T-helper 1 cell (primary cell): ENCODE data around the gene FHIP1B.
"Not testable (repeated sequence)": the region's sequence is repeated elsewhere in the genome, so short reads cannot be mapped to it uniquely, and the experiment has no call there.

Experiments used
- DNase-seq, 5 donors: peaks; one replicate each; pipeline ENCODE4 v3.0.0-alpha.2; 2012 to 2020
- total RNA-seq, 4 donors: gene quantifications; one replicate each; lab custom pipeline; 2026; lab: John Stamatoyannopoulos, UW

The FHIP1B gene
- total RNA-seq, result 22.3 to 40.6 (median 31.2) reads per million in 4 donors

DNA sequence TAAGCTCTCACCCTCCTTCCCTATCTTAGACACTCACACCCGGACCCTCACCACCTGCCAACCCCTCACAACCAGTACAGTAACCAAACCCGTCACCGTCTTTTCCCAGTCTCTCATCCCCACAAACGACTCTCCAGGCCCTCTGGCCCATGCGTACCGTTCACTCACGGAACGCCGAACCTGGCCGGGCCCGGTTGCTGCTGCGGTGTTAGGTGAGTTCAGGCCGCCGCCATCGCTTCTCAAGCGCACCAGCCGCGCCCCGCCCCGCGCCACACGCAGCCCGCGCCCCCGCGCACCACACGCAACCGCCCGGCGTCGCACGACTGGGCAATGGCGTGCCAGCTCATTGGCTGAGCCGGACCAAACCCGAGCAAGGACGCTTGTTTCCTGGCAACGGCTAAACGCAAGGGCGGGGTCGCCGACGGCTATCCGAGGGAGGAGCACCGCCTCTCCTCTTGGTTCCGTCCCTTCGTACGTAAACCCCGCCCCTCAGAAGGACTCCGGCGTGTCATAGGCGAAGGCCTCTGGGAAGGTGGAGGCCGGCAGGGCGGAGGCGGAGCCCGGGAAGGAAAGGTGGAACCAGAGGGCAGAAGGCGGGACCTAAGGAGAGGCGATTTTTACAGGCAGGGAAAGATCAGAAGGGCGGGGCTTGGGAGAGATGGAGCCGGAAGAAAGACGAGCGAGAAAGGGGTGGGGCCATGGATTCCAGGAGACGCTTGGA, at the start of gene FHIP1B:
TSS of gene FHIP1B (minus strand) at position 250 of the 721 bp plus-strand sequence. CDS start 10,120 bp downstream, outside the sequence.
- DNase-seq, result peak; percentile 98 to 100 (median 99)

DNA sequence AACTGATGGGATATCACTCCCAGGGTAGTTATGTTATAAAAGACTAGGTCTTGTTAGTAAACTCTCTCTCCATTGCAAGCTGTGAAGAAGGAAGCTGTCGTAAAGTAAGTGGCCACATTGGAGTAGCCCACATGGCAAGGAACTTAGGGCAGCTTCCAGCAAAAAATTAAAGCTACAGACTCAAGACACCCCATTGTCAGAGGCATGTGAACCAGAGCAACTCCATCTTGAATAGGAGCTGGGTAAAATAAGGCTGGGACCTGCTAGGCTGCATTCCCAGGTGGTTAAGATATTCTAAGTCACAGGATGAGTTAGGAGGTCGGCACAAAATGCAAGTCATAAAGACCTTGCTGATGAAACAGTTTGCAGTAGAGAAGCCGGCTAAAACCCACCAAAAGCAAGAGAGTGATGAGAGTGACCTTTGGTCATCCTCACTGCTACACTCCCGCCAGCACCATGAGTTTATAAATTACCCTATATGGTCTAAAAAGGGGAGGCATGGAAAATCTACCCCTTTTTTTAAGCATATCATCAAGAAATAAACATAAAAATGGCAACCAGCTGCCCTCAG, 49.1 kb upstream of the FHIP1B start:
- no peak for DNase-seq

- not testable (repeated sequence) for DNase-seq
Observed at GRCh38 chr11:6280809-6281208, 46.4 kb upstream of the FHIP1B start.

- DNase-seq, result no peak
Observed at GRCh38 chr11:6273188-6273587, 38.8 kb upstream of the FHIP1B start.

DNA sequence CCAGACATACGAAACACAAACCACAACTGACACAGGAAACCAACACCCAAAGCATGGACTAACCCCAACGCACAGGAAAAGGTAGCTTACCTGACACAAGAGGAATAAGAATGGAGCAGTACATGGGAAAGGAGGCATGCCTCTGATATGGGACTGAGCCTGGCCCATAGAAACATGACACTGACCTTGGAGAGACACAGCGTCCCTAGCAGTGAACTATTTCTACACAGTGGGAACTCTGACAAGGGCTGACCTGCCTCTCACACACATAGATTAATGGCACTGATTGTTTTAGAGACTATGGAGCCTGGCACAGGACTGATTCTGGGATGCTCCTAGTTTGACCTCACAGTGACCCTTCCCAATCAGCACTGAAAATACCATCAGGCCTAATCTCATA, 37.2 kb upstream of the FHIP1B start:
- DNase-seq, result no peak

GRCh38 chr11:6270584-6271246, 36.3 kb upstream of the FHIP1B start:
- DNase-seq, result no peak

DNA sequence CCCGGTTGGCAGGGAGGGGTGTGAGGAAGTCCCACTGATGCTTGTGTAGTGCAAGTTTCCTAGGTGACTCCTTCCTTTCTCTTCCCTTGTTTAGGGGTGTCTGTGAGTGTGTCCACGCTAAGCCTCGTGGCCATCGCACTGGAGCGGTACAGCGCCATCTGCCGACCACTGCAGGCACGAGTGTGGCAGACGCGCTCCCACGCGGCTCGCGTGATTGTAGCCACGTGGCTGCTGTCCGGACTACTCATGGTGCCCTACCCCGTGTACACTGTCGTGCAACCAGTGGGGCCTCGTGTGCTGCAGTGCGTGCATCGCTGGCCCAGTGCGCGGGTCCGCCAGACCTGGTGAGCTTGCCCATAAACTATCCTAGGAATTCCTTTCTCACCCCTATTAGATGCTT, 35.6 kb upstream of the FHIP1B start:
- DNase-seq, result no peak

GRCh38 chr11:6268820-6269219, 34.4 kb upstream of the FHIP1B start:
- no peak for DNase-seq

DNA sequence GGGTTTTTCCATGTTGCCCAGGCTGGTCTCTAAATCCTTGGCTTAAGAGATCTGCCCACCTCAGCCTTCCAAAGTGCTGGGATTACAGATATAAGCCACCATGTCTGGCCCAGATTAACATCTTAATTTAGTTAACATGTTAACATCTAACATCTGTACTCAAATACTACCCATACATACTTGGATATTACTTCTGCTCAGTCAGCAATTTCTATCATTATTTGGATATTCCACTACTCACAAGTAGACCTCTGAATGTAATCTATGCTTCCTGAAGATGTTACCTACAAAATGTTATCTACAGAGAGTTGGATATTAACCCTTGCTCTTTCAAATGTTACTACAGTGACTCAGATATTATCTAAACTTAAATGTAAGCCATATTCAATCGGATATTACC, 29.2 kb upstream of the FHIP1B start:
- DNase-seq, result no peak

GRCh38 chr11:6260207-6260726, 25.8 kb upstream of the FHIP1B start:
- no peak for DNase-seq

- no peak for DNase-seq
Observed at GRCh38 chr11:6258571-6259081, 24.2 kb upstream of the FHIP1B start.

- DNase-seq, result no peak
Observed at GRCh38 chr11:6258141-6258540, 23.7 kb upstream of the FHIP1B start.

DNA sequence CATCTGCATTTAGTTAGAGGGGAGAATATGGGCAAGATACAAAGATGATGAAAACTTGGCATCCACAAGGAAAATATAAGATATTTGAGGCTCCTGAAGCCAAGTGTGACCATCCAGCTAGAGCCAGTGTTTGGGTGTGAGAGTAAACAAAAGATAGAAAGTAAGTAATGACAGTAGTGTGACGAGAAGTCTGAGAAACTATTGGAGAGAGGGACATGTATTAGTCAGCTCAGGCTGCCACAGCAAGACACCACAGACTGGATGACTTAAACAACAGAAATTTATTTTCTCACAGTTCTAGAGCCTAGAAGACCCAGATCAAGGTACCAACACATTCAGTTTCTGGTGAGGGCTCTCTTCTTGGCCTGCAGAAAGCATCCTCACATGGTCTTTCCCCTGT, 18.8 kb upstream of the FHIP1B start:
- DNase-seq, result peak in 1 of 5 donors; percentile 16

DNA sequence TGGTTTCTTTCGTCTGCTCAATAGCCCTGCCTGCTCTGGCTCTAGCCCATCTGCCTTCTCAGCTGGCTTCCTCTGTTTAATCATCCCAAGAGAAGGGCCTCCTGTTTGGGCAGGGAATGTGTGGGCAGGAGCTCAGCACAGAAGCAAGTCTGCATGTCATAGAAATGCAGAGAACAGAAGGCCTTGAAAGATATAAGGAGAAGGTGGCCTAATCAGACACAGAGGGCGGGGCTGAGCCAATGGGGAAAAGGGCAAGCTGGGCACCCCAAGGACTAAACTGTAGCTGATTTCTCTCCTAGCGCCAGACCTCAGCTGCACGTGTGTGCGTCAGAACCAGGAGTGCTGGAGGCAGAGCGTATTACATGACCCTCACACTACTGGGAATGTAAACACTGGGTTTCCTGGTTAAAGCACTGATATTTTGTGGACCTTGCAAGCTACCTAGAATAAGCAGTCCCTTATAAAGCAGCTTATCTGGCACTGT, 17.6 kb upstream of the FHIP1B start:
- no peak for DNase-seq

DNA sequence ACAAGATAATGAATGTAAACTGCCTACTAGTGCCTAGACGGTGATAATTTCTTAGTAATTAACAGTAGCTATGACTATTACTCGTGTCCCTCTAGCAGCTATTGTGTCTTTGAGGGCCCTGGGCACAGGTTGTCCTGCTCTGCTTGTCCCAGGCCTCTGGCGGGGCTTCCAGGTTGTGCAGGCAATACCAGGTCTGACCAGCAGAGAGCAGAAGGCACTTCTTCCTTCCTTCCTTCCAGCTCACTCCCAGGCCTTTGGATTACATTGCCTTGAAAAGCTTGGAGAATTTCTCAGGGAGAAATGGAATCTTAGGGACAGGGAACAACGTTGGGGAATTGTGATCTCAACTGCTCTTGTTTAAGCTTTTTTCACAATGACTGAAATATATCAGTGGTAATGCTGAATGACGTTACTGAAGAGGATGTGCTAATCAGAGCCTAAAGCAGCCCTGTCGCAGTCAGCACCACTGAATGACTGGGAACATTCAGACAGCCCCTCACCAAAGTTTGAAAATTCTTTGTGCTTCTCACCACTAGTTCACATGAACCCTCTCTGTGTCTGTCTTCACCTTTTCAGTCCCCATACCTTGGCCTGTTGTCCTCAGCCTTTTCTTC, 16.8 kb upstream of the FHIP1B start:
- peak in 3 of 5 donors; percentile 24 to 44 (median 36) for DNase-seq

GRCh38 chr11:6249770-6250555, 15.5 kb upstream of the FHIP1B start:
- no peak for DNase-seq

GRCh38 chr11:6248897-6249296, 14.5 kb upstream of the FHIP1B start:
- DNase-seq, result not testable (repeated sequence)

GRCh38 chr11:6248248-6248647, 13.8 kb upstream of the FHIP1B start:
- no peak for DNase-seq

DNA sequence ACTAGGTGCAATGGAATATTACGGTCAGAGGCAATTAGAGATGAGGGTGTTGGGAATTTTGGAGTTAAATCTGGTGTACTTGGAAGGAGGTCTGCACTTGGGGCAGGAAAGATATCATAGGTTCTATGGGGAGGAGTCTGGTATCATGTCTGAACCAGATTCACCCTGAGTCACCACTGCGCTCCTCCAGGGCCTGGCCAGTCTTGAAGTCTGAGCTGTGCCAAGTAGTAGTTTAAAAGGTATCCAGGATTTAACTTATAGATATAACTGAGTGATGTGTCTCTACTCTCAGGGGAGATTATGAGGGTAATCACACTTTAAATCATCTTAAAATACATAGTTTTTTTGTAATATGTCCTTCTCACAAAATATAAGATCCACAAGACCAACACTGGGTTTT, 11.1 kb upstream of the FHIP1B start:
- DNase-seq, result no peak

GRCh38 chr11:6241316-6241715, 6.9 kb upstream of the FHIP1B start:
- DNase-seq, result no peak

DNA sequence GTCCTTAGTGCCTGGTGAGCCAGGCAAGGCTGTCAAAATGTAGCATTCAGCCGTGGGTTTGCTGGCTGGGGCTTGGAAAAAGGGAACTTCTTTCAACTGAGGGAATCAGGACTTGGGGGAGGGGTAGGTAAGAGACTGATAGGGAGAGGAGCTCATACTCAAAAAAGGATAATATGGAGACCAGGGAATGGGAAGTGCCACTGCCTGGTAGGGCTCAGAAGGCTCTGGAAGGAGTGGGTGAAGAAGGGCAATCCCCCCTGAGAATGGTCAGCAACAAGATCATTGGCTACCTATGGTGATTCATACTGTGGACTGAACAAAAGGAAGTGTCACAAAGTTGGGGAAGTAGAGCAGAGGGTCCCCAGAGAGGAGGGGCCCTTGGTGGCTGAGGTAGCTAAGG, 6.3 kb upstream of the FHIP1B start:
- no peak for DNase-seq

DNA sequence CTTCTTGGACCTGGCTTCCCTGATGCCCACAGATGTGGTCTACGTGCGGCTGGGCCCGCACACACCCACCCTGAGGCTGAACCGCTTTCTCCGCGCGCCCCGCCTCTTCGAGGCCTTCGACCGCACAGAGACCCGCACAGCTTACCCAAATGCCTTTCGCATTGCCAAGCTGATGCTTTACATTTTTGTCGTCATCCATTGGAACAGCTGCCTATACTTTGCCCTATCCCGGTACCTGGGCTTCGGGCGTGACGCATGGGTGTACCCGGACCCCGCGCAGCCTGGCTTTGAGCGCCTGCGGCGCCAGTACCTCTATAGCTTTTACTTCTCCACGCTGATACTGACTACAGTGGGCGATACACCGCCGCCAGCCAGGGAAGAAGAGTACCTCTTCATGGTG, 5.7 kb upstream of the FHIP1B start:
- DNase-seq, result no peak
